HepG2 (cell line): ENCODE results near the gene WSB2. TPM values are rescaled to one million over a fixed set of nuclear protein-coding genes. Genes with fewer than 3 reads are reported as not detected.

Experiments
- ELF1 ChIP-seq: sonication (generic); formaldehyde crosslinking; IDR thresholded peaks from 2 replicates; pipeline ENCODE4 v1.4.0; 2020; ENCODE audit warnings: missing genetic modification reagents
- FOXC1 ChIP-seq: sonication (generic); formaldehyde crosslinking; IDR thresholded peaks from 2 replicates; pipeline ENCODE4 v1.8.0; 2022; ENCODE audit warnings: mild to moderate bottlenecking, missing genetic modification reagents, borderline replicate concordance
- IRF9 ChIP-seq: sonication (generic); formaldehyde crosslinking; IDR thresholded peaks from 2 replicates; pipeline ENCODE4 v1.8.0; 2022; ENCODE audit warnings: missing genetic modification reagents, mild to moderate bottlenecking, borderline replicate concordance
- KLF6 ChIP-seq: IDR thresholded peaks from 2 replicates; pipeline ENCODE4 v1.8.0; 2016; ENCODE audit warnings: missing biosample characterization, missing genetic modification reagents
- RELA ChIP-seq: sonication (generic); formaldehyde crosslinking; IDR thresholded peaks from 2 replicates; pipeline ENCODE4 v1.4.0; 2020; ENCODE audit warnings: missing genetic modification reagents
- SP5 ChIP-seq: IDR thresholded peaks from 2 replicates; pipeline ENCODE4 v1.6.1; 2016; ENCODE audit warnings: low read depth, borderline replicate concordance
- ZMYM2 ChIP-seq: sonication (generic); formaldehyde crosslinking; IDR thresholded peaks from 2 replicates; pipeline ENCODE4 v1.8.0; 2022; ENCODE audit warnings: mild to moderate bottlenecking, missing genetic modification reagents
- ZNF101 ChIP-seq: sonication (generic); formaldehyde crosslinking; IDR thresholded peaks from 2 replicates; pipeline ENCODE4 v1.4.0; 2020; ENCODE audit warnings: mild to moderate bottlenecking, low read depth, missing genetic modification reagents, borderline replicate concordance
- ZNF136 ChIP-seq: sonication (generic); formaldehyde crosslinking; IDR thresholded peaks from 2 replicates; pipeline ENCODE4 v1.8.1; 2022; ENCODE audit warnings: low read depth, mild to moderate bottlenecking, moderate library complexity, missing genetic modification reagents
- ZNF580 ChIP-seq: IDR thresholded peaks from 2 replicates; pipeline ENCODE4 v1.6.1; 2016; ENCODE audit warnings: low read depth, borderline replicate concordance
- ZNF83 ChIP-seq: sonication (generic); formaldehyde crosslinking; IDR thresholded peaks from 2 replicates; pipeline ENCODE4 v1.4.0; 2020; ENCODE audit warnings: missing genetic modification reagents, mild to moderate bottlenecking, borderline replicate concordance
- polyA plus RNA-seq, 8 experiments: library from polyadenylated mRNA; depleted of rRNA in 3 of 8; stranded (reverse) in 7 of 8; unstranded in 1 of 8; fragments of >200 nt; fragmentation: Illumina TruSeq in 4 of 8; extraction: Trizol in 4 of 8; gene quantifications; 2 replicates each; pipeline versions ENCODE4 v1.2.1 to v1.2.3, GENCODE V29; 2011 to 2016; ENCODE audit warnings: low read depth in 4 of 8, missing spikeins in 1 of 8, mixed read lengths in 1 of 8; ENCODE audit not compliant: insufficient read depth in 1 of 8
- total RNA-seq, 5 experiments: library from RNA; depleted of rRNA; stranded (reverse); fragments of >200 nt; fragmentation: Illumina TruSeq; extraction: Trizol; gene quantifications; 2 replicates each; pipeline ENCODE4 v1.2.3, GENCODE V29; 2016; ENCODE audit warnings: low read depth in 1 of 5
- TF ChIP-seq, protein P1 (sequence below): sonication (generic); formaldehyde crosslinking; IDR thresholded peaks from 2 replicates; pipeline ENCODE4 v1.4.0; 2020; ENCODE audit warnings: mild to moderate bottlenecking, missing genetic modification reagents
- TF ChIP-seq, protein P2 (sequence below): sonication (generic); formaldehyde crosslinking; IDR thresholded peaks from 2 replicates; pipeline ENCODE4; 2020; ENCODE audit warnings: missing genetic modification reagents, mild to moderate bottlenecking, borderline replicate concordance
- TF ChIP-seq, protein P3 (sequence below): sonication (generic); formaldehyde crosslinking; IDR thresholded peaks from 2 replicates; pipeline ENCODE4 v1.4.0; 2020; ENCODE audit warnings: missing genetic modification reagents
- TF ChIP-seq, protein P4 (sequence below): IDR thresholded peaks from 2 replicates; pipeline ENCODE4 v1.6.1; 2012; ENCODE audit warnings: inconsistent platforms

Gene WSB2
- total and polyA plus RNA-seq, 2 of the 13 experiments (the other 11 are each of a cell fraction or from before 2014, with no cell fraction given), result 31.0 to 82.8 TPM

- peak; percentile 95; the same call in 1 of the 2 replicates for TF ChIP-seq IRF9
- TF ChIP-seq, protein P1, sequence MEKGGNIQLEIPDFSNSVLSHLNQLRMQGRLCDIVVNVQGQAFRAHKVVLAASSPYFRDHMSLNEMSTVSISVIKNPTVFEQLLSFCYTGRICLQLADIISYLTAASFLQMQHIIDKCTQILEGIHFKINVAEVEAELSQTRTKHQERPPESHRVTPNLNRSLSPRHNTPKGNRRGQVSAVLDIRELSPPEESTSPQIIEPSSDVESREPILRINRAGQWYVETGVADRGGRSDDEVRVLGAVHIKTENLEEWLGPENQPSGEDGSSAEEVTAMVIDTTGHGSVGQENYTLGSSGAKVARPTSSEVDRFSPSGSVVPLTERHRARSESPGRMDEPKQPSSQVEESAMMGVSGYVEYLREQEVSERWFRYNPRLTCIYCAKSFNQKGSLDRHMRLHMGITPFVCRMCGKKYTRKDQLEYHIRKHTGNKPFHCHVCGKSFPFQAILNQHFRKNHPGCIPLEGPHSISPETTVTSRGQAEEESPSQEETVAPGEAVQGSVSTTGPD (CRISPR knock-in tag), result no peak
- TF ChIP-seq, protein P2, sequence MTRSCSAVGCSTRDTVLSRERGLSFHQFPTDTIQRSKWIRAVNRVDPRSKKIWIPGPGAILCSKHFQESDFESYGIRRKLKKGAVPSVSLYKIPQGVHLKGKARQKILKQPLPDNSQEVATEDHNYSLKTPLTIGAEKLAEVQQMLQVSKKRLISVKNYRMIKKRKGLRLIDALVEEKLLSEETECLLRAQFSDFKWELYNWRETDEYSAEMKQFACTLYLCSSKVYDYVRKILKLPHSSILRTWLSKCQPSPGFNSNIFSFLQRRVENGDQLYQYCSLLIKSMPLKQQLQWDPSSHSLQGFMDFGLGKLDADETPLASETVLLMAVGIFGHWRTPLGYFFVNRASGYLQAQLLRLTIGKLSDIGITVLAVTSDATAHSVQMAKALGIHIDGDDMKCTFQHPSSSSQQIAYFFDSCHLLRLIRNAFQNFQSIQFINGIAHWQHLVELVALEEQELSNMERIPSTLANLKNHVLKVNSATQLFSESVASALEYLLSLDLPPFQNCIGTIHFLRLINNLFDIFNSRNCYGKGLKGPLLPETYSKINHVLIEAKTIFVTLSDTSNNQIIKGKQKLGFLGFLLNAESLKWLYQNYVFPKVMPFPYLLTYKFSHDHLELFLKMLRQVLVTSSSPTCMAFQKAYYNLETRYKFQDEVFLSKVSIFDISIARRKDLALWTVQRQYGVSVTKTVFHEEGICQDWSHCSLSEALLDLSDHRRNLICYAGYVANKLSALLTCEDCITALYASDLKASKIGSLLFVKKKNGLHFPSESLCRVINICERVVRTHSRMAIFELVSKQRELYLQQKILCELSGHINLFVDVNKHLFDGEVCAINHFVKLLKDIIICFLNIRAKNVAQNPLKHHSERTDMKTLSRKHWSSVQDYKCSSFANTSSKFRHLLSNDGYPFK (CRISPR knock-in tag), result peak; percentile 70; the same call in 1 of the 2 replicates
- peak; percentile 74 for TF ChIP-seq SP5 (CRISPR knock-in tag)
- peak; percentile 92 for TF ChIP-seq ELF1 (CRISPR knock-in tag)
- TF ChIP-seq ZNF136 (CRISPR knock-in tag), result 0 out of 2 replicates have a peak, but pooled peaks have one; percentile 31
- TF ChIP-seq, protein P3, sequence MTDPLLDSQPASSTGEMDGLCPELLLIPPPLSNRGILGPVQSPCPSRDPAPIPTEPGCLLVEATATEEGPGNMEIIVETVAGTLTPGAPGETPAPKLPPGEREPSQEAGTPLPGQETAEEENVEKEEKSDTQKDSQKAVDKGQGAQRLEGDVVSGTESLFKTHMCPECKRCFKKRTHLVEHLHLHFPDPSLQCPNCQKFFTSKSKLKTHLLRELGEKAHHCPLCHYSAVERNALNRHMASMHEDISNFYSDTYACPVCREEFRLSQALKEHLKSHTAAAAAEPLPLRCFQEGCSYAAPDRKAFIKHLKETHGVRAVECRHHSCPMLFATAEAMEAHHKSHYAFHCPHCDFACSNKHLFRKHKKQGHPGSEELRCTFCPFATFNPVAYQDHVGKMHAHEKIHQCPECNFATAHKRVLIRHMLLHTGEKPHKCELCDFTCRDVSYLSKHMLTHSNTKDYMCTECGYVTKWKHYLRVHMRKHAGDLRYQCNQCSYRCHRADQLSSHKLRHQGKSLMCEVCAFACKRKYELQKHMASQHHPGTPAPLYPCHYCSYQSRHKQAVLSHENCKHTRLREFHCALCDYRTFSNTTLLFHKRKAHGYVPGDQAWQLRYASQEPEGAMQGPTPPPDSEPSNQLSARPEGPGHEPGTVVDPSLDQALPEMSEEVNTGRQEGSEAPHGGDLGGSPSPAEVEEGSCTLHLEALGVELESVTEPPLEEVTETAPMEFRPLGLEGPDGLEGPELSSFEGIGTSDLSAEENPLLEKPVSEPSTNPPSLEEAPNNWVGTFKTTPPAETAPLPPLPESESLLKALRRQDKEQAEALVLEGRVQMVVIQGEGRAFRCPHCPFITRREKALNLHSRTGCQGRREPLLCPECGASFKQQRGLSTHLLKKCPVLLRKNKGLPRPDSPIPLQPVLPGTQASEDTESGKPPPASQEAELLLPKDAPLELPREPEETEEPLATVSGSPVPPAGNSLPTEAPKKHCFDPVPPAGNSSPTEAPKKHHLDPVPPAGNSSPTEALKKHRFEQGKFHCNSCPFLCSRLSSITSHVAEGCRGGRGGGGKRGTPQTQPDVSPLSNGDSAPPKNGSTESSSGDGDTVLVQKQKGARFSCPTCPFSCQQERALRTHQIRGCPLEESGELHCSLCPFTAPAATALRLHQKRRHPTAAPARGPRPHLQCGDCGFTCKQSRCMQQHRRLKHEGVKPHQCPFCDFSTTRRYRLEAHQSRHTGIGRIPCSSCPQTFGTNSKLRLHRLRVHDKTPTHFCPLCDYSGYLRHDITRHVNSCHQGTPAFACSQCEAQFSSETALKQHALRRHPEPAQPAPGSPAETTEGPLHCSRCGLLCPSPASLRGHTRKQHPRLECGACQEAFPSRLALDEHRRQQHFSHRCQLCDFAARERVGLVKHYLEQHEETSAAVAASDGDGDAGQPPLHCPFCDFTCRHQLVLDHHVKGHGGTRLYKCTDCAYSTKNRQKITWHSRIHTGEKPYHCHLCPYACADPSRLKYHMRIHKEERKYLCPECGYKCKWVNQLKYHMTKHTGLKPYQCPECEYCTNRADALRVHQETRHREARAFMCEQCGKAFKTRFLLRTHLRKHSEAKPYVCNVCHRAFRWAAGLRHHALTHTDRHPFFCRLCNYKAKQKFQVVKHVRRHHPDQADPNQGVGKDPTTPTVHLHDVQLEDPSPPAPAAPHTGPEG (CRISPR knock-in tag), result 0 out of 2 replicates have a peak, but pooled peaks have one; percentile 39
- peak; percentile 64; the same call in 1 of the 2 replicates for TF ChIP-seq FOXC1 (CRISPR knock-in tag)
- TF ChIP-seq ZNF580 (CRISPR knock-in tag), result 0 out of 2 replicates have a peak, but pooled peaks have one; percentile 41
- peak; percentile 31; the same call in 1 of the 2 replicates for TF ChIP-seq ZMYM2 (CRISPR knock-in tag)
- TF ChIP-seq ZNF83 (CRISPR knock-in tag), result peak; percentile 46; the same call in 1 of the 2 replicates
- no peak for TF ChIP-seq ZNF101 (CRISPR knock-in tag)
- peak; percentile 0; the same call in 1 of the 2 replicates for TF ChIP-seq RELA (CRISPR knock-in tag)
- TF ChIP-seq, protein P4, sequence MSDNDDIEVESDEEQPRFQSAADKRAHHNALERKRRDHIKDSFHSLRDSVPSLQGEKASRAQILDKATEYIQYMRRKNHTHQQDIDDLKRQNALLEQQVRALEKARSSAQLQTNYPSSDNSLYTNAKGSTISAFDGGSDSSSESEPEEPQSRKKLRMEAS, result peak; percentile 92
- TF ChIP-seq KLF6 (CRISPR knock-in tag), result 0 out of 2 replicates have a peak, but pooled peaks have one; percentile 43
Observed at GRCh38 chr12:118016424-118017264, 44.3 kb downstream of the WSB2 start, which contains the start of gene RFC5 (continued).
